NCI-H226 (cell line): ENCODE data around the gene ZMIZ1.
"Not testable (repeated sequence)": the region's sequence is repeated elsewhere in the genome, so short reads cannot be mapped to it uniquely, and the experiment has no call there.

Experiments
- DNase-seq: peaks from one replicate; pipeline ENCODE4 v3.0.0-alpha.2; 2015

The ZMIZ1 gene

DNA sequence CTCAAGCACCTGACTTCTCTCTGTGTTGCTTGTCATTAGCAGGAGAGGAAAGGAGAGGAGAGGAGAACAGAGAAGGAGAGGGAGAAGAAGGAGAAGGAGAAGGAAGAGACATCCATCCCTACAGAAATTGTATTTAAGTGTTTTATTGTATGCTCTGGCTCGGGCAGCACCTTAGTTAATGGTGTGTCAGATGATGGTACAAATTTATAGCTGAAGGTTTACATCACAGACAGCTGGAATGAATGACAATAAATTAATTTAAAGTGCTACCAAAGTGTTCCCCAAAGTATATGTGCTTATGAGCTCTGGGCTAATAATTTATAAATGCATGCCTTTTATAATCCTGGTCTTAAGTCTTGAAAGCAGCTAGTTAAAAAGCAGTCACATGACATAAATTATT, 38.1 kb upstream of the ZMIZ1 start:
- DNase-seq, result no peak

GRCh38 chr10:79031723-79032122, 37.0 kb upstream of the ZMIZ1 start:
- DNase-seq, result no peak

DNA sequence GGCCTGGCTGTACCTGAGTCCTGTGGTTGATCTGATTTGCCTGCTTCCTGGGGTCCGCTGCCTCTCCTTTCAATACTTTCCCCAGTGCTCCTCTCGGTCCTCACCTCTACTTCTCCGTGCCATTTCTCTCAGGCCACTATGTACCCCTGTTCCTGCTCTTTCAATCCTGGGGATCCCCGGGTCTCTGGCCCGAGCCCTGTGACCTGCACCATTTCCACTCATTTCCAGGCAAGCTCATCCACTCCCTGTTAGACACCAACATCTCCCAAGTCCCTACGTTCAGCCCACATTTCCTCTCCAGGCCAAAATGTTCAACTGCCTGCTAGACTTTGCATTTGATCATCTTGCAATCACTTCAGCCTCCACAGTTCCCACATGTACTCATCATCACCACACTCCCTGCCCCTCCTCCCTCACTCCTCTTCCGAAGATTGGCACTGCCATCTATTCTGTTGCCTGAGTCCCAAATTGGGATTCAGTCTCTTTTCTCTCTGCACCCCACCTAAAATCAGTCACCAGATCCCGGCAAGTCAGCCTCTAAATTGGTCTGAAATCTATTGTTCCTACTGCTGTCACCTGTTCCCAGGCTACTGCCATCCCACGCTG, 34.4 kb upstream of the ZMIZ1 start:
- no peak for DNase-seq

DNA sequence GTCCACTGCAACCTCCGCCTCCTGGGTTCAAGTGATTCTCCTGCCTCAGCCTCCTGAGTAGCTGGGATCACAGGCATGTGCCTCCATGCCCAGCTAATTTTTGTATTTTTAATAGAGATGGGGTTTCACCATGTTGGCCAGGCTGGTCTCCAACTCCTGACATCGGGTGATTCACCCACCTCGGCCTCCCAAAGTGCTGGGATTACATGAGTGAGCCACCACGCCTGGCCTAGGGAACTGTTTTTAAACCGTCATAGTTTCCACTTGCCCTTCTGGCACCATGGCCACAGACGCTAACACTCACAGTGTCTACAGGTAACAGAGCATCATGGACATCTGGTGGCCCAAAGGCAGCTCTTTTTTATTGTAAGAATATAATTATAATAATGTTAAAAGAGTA, 32.4 kb upstream of the ZMIZ1 start:
- not testable (repeated sequence) for DNase-seq

- no peak for DNase-seq
Measured at GRCh38 chr10:79038104-79038840, 30.5 kb upstream of the ZMIZ1 start.

- no peak for DNase-seq
Measured at GRCh38 chr10:79038841-79039201, 29.9 kb upstream of the ZMIZ1 start.

DNA sequence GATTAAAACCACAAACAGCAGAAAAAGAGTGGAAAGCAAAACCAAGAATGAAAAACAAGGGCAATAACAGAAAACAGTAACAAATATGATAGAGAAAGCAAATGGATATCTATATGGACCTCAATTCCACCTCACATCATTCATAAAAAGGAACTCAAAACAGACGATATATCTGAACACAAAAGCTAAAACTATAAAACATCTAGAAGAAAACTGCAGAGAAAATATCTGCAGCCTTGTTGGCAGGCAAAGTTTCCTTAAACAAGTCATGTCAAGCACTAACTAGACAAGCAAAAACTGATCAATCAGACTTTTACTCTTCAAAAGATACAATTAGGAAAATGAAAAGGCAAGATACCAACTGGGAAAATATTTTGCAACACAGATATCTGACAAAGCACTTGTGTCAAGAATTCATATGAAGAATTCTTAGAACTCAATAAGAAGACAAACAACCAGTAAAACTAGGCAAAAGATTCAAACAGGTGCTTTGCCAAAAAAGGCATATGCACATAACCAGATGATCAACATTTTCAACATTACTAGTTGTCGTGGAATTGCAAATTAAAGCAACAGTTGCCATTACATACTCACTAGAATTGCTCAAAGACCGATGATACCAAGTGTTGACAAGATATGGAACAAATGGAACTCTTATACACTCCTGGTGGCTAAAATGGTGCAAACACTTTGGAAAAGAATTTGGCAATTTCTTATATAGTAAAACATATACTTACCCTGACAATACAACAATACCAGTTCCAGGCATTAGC, 25.9 kb upstream of the ZMIZ1 start:
- DNase-seq, result no peak

DNA sequence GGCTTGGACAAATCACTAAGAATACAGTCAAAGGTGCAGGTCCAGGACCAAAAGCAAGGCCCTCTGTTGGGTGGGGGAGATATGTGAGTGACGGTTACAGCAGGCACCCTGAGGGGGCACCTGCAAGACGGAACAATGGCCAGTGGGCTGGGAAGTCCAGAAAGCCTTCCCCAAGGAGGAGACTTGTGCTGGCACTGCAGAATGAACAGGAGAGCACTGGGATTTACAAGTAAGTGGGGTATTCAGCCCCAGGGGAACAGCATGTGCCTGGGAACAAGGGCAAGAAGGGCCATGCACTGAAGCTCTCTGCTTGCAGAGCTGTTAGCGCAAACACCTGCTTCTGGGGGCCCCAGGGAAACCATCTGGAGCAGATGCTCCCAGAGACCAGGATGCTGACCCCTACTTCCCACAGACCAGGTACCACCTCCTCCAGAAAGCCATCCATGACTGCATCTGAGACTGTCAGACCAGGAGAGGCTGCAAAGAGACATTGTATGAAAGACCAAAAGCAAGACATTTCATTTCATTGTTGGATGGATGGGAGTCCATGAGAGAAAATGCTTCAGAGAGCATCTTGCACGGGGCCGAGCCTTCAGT, 24.6 kb upstream of the ZMIZ1 start:
- DNase-seq, result no peak

DNA sequence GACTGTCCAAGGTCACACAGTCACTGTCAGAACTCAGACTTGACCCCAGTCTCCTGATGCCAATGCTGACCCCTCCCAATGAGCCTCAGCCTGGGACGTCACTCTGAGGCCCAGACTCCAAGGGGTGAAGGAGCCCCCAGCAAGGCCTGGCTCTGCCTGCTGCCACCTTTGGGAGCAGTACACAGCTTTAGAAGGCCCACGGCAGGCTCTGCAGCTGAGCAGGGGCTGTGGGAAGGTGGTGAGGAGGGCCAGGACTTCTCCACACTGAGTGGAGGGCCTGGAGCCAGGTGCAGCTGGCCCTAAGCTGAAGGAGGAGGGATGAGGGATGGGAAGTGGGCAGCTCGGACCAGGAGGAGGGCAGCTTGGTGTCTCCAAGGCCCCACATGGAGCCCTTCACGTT, 23.9 kb upstream of the ZMIZ1 start:
- DNase-seq, result no peak

GRCh38 chr10:79045566-79046175, 23.1 kb upstream of the ZMIZ1 start:
- no peak for DNase-seq

GRCh38 chr10:79046326-79046725, 22.4 kb upstream of the ZMIZ1 start:
- no peak for DNase-seq

DNA sequence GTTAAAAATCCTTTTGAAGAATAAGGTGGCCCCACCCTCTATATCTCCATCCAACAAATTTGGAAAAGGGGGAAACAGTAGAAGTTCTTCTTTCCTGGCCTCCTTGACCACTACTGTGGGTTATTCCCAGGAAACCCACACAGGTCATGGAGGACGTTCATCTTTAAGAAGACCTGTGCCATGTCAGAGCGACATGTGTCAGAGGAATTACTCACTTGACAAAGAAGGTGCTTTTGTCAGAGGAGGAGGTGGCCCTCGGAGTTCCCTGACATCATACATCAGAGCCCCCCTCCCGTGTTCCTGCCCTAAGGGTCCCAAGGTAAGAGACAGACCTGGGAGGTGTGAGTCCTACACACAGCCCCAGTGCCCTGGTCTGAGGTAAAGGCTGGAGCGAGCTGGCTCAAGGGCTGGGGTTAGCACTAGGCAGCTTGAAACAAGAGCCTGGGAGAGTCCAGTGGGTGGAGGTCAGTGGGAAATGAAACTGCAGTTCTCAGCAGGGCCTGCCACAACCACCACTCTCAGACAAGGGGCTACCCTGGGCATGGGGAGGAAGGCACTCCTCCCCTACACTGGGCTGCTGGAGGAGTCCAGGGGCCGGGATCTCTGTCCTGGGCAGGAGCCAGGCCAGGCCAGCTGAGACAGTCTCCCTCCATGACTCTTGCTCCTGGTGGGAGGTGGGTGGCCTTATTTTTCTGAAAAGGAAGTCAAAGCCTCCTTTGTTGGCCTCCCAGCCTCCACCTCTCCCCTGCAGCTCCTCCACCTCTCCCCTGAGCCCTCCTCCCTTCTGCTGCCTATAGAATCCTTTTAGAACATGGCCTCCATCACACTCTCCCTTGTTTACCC, 21.8 kb upstream of the ZMIZ1 start:
- DNase-seq, result no peak

DNA sequence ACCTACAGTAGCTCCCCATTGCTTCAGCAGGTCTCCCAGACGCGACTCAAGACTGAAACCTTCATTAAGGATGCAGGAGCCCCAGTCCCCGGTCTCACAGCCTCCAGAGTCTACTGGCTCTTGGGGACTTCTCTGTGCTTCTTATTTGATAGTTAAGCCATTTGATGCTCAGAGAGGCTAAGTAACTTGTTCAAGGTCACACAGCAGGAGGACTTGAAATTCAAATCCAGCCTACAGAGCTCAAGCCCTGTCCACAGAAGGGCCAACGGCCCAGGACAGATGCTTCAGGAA, 21.2 kb upstream of the ZMIZ1 start:
- no peak for DNase-seq

GRCh38 chr10:79047875-79048638, 20.7 kb upstream of the ZMIZ1 start:
- no peak for DNase-seq

DNA sequence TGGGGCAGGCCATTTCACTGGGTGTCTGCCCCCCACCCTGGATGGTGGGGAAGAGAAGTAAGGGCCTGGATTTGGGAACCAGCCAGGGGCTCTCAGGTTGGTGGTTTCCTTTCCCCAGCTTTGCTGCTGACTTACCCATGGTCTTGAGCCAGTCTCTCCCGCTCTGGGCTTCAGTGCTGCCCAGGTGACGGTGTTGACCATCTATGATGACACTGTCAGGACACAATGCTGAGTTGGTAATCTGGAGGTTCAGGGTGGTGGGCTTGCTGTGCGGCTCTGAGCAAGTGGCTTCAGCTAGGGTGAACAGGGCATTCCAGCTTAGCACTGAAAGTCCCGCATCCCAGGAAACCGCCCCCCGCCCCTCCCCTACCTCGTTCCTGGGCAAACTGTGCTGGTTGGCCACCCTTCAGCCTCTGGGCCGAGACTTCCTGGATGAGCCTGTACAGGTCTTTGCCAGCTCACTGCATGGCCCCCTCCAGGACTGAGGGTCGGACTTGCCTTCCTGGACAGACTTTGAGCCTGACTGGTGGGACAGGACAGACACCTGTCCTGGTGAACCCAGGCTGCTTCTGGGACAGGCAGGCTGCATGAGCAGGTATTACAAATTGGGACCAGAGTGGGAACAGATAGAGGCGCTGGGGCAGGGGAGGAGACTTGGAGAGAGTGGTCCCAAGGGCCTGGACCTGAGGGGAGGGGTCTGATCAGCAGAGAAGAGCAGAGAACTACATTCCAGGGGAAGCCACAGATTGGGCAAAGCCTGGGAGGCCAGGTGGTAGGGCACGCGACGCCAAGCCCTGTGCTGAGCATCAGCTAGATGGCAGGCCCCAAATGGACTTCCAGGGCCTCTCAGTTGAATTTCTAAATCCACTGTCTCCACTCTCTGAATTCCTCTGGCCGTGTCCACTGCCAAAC, 19.9 kb upstream of the ZMIZ1 start:
- DNase-seq, result no peak

DNA sequence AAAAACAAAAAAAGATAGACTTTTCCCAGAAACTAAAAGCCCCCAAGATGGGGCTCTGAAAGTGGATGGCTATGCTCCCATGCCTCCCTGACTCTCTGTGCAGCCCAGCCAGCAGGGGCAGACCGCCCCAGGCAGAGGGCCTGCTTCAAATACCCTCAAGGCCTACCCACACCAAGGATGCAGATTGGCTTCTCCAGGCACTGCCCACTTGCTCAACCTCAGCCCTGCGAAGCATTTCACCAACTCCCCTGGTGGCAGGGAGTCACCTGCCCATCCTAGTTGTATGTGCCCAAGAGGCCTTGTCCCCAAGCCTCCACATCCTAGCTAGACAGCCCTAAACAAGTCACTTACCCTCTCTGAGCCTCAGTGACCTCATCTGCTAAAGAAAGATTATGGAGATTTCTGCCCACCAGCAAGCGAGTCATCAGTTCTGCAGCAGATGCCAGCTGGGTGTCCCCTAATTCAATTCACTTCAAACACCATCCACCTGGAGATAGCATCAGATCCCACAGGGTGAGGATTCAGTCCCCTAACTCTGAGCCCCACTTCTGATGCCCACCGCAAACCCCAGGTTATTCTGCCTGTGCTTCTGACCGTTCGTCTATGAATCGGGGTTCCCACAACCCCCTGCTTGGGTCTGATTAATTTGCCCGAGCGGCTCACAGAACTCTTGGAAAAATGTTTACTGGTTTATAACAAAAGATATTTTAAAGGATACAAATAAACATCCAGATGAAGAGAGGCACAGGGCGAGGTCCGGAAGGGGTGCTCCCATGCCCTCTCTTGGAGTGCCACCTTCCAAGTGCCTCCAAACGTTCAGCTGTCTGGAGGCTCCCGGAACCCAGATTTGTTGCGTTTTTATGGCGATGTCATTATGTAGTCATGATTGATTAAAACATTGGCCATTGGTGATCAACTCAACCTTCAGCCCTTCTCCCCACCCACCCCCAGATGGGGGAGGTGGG, 18.6 kb upstream of the ZMIZ1 start:
- DNase-seq, result no peak

- peak; percentile 45 for DNase-seq
Measured at GRCh38 chr10:79050896-79051555, 17.7 kb upstream of the ZMIZ1 start.

GRCh38 chr10:79051766-79052165, 17.0 kb upstream of the ZMIZ1 start:
- no peak for DNase-seq
